Measurements from ENCODE around the gene ATP1A3.
"Not testable (repeated sequence)": the region's sequence is repeated elsewhere in the genome, so short reads cannot be mapped to it uniquely, and the experiment has no call there.

Gene ATP1A3

DNA sequence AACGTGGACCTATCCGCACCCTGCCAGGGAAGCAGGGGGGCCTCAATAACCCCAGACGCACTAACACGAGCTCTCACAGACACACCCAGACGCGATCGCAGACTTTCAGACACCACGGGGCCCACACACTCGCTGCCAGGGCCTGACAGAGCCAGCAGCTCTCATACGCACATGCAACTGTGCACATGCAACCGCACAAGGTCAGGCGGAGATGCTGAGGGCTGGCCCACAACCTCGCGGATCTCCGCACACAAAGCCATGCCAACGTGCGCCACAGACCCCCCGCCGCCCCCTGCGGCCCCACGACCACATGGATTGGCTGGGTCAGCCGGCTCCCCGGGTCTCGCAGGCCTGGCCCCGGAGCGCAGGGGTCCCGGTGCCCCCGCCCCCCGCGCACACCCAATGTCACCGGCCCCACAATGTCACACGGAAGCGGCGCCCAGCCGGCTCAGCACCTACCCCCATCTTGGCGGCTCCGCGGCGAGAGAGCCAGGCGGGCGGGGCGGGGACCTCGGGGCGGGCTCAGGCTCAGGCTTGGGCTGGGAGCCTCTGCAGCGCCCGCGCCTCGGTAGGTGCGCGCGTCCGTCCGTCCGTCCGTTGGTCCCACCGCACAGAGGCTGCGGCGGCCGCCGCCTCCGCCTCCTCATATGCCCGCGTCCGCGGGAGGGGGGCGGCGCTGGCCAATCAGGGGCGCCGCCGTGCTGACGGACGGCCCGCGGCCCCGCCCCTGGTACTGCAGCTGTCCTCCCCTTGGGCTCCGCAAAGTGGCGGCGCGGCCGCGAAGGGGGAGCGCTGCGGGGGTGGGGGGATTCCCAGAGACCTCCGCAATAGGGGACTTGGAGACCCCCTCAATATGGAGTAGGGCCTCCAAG lies at the start of gene ATP1A3:
Gene ATP1A3, minus strand, starts transcription at position 619 of the 872 bp plus-strand sequence. Its CDS starts 154 bp downstream, at position 465.
- FAIRE-seq: no peak

DNA sequence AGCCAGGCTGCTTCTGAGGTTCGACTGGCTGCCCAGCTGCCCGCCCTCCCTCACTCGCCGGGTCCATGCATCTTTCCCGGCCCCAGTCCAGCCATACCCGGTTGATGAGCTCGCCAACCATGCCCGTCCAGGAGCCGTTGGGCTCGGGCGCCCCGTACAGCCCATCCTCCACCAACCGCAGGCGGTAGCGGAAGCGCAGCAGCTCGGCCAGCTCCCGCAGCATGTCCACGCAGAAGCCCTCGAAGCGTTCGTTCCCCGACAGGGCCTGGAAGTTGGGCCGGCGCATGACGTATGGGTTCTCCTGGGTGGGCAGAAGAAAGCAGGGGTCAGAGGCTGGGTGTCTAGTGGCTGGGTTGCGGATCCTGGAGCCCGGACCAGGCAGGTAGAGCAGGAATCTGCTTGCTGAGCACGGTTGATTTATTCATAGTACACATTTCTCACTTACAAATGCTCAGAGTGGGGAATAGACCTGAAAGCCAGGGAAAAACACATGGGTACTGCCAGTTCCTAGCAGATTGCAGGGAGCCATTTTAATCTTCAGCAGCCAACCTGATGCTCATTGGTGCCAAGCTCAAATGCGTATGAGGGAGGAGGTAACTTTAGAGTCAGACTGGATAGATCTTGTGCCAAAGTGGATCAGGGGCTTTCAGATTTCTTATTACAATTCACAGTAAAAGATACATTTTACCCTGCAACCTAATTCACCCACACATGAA lies 48.6 kb upstream of the ATP1A3 start:
- FAIRE-seq: no peak

- FAIRE-seq: not testable (repeated sequence)
Observed at GRCh38 chr19:42040491-42040890, 46.5 kb upstream of the ATP1A3 start.

DNA sequence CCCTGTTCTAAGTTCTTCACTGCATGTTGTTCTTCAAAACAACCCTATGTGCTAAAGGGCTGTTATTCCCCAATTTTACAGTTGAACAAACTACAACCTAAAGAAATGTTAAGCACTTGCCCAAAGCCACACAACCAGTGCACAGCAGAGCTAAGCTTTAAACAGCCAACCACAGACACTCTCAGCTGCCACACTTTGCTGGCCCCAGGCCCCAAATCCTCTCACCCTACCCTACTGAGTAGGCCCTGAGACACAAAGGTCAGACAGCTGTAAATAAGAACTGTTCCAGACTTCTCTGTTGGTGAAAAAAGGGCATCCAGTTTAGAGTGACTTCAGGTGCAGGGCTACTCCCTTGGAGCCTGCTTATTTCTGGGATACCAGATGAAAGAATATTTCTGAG lies 46.0 kb upstream of the ATP1A3 start:
- FAIRE-seq: no peak

DNA sequence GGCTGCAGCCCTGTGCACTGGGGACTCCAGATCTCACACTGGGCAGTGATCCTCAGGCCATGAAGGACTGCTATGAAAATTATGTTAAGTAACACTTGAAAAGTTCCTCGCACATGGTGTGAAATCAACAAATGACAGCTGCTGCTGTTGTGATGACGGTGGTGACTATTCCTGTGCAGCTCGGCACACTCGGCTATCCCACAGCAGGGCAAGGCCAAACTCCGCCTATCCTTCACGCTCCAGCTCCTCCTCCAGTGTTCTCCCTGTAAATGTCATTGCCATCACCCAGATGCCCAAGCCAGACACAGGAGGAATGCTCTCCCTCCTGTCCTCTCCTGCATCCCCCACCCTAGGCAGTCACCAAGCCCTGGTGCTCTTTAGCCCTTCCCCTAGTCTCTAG lies 44.6 kb upstream of the ATP1A3 start:
- no peak for FAIRE-seq

DNA sequence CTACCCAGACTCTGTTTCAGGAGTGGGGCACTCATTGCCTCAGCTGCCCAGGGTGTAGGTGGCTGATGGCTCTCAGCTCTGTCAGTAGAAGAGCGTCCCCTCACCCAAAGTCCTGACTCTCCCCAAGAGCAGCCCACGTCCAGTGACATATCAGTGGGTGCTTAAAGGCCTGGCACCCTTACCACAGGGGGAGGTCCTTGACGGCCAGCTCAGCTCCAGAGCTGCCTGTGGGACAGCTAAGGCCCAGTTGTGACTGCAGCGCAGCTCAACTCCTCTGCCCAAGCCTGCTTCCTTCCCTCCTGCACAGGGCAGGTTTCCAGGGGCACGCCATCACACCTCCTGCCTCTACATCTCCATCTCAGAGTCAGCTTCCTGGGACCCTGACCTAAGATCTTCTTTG lies 43.6 kb upstream of the ATP1A3 start:
- no peak for FAIRE-seq

DNA sequence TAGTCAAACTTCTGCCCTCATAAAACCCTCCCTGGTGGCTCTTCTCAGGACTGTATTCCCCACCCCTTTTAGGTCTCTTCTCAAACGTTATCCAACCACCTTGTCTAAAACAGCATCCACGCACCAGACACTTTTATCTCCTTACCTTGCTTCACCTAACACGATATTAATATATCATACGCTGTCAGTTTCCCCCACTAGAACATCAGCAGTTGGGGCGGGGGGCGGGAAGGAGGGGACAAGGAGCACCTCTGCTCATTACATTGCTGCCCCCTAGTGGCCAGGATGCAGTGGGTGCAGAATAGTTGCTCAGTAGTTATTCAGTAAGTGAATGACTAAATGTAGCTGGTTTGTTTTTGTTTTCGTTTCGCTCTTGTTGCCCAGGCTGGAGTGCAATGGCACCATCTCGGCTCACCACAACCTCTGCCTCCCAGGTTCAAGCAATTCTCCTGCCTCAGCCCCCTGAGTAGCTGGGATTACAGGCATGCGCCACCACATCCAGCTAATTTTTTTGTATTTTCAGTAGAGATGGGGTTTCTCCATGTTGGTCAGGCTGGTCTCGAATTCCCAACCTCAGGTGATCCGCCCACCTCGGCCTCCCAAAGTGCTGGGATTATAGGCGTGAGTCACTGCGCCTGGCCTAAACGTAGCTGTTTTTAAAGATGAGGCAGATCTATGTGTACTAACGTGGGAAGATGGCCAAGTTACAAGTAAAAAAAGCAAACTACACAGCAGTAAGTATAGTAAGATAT lies 40.8 kb upstream of the ATP1A3 start:
- FAIRE-seq: not testable (repeated sequence)

DNA sequence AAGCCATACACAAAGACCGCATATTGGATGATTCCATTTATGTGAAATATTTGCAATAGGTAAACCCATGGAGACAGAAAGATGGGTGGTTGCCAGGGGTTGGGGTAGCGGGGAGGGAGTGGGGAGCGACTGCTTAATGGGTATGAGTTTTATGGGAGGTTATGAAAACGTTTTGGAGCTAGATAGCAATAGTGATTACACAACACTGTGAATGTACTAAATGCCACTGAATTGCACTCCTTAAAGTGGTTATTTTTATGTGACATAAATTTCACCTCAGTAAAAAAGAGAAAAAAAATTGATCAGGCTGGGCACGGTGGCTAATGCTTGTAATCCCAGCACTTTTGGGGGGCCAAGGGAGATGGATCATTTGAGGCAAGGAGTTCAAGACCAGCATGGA lies 39.4 kb upstream of the ATP1A3 start:
- no peak for FAIRE-seq

- FAIRE-seq: no peak
Observed at GRCh38 chr19:42032431-42032830, 38.4 kb upstream of the ATP1A3 start.

- no peak for FAIRE-seq
Observed at GRCh38 chr19:42030645-42031440, 36.8 kb upstream of the ATP1A3 start.

DNA sequence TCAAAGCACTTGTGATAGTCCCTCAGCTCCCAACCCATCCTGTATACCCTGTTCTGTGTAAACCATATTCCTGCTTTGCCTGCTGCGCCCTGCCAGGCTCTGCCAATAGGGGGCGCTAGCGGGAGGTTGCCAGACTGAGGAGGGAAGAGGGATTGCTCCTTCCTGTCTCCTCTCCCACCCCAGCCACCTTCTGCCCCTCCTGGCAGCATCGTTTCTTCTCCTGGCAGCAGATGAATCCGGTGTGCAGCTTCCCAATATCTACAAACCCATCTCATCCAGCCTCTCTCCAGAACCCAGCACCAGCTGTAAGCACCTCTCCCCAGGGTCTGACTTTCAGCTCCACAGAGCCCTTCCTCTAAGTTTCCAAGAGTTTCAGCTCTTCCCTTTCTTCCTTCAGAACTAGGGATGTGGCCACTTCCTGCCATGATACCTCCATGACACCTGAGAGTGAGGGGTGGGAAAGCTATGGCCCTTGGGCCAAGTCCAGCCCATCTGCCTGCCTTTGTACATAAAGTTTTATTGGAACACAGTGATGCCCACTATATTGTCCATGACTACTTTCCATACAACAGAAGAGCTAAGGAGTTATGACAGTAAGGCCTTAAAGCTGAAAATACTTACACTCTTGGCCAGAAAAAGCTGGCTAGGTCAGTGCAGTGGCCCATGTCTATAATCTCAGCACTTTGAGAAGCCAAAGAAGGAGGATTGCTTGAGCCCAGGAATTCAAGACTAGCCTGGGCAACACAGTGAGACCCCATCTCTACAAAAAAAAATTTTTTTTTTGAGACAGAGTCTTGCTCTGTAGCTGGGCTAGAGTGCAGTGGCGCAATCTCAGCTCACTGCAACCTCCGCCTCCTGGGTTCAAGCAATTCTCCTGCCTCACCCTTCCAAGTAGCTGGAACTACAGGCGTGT lies 34.5 kb upstream of the ATP1A3 start:
- FAIRE-seq: no peak

DNA sequence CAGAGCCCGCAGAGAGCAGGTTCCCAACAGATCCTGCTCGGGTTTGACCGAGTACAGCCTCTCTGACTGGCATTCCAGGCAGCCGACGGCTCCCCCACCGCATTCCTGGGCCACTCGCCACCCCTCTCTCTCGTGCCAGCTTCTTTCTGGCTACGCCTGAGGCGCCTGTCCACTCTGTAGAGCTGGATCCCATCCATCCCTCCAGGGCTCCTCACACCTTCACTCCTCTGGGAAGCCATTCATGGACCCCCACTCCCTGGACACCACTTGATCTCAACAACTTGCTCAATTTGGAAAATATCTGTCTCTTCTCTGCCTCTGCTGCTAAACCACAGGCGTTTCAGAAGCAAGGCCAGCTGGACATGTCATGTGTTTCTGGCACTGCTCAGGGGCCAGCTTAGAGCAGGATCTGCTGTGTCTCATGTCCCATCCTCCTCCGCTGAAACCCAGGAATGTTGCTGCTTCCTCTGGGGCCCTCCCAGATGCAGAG lies 30.6 kb upstream of the ATP1A3 start:
- FAIRE-seq: no peak

DNA sequence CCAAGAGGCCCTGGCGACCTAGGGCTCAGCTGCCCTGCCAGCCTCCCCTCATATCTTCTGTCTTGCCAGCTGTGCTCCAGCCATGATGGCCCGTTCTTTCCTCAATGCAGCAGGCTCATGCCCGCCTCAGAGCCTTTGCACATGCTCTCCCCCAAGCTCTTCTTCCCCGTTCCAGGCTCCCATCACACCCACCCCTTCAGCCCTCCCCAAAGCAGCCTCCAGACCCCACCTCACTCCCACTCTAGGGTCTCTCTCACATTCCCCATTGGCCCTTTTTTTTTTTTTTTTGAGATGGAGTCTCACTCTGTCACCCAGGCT lies 29.9 kb upstream of the ATP1A3 start:
- FAIRE-seq: no peak

DNA sequence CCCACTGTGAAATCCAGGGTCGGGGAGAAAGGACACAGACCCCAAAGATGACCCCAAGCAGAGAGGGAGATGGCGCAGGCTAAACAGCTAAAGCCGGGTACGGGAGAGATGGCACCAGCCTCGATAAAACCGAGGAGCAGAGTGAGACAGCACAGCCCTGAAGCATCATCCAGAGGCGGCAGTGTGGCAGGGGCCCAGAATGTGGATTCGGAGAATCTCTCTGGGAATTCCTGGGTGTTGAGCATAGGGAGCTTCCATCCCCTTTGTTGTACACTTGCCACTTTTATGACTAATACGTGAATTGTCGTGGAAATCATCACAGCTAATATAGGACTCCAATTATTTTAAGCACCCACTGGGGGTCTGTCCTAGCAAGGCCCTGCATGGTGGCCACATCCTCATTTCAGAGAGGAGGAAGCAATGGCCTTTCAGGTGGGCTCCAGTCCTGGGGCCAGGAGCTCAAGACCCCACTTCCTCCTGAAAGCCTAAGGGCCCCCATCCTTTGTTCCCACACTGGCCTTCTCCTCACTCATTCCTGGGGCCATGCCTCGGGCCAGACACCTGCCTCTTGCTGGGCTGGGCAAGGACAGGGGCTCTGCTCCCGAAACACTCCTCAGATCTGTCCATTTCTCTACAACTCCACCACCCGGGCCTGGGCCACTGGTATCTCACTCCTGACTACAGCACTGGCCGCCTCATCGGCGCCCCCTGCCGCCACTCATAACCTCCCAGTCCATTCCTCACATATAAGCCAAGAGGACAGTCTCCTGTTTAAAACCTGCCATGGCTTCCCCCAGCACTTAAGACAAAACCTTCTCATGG lies 29.3 kb upstream of the ATP1A3 start:
- FAIRE-seq: no peak

- no peak for FAIRE-seq
Observed at GRCh38 chr19:42022616-42023015, 28.6 kb upstream of the ATP1A3 start.

DNA sequence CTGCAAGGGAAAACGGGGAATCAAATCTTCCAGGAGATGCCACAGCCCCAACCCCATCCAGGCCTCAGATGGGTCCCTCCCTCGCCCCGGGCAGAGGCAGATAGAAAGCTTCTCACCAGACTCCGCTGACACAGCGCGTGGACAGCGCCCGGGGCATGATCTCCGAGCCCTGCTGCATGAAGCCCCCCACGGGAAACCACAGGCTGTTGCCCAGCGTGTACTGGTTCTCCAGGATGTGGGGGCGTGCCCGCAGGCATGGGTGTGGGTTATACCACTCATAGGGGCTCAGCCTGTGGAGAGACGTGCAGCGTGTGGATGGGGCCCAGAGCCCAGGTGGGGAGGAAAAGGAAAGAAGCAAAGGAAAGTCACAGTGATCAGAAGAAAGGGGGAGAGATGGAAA lies 27.2 kb upstream of the ATP1A3 start:
- FAIRE-seq: no peak

GRCh38 chr19:42018503-42019193 lies 24.6 kb upstream of the ATP1A3 start:
- no peak for FAIRE-seq

GRCh38 chr19:42017040-42017439 lies 23.0 kb upstream of the ATP1A3 start:
- no peak for FAIRE-seq

DNA sequence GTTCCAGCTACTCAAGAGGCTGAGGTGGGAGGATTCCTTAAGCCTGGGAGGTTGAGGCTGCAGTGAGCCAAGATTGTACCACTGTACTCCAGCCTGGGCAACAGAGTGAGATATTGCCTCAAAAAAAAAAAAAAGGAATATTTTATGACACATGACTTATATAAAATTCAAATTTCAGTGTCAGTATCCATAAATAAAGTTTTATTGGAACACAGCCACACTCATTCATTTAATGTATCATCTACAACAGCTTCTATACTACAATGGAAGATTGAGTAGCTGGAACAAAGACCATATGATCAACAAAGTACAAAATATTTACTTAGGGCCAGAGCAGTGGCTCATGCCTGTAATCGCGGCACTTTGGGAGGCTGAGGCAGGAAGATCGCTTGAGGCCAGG lies 18.7 kb upstream of the ATP1A3 start:
- not testable (repeated sequence) for FAIRE-seq

Measured in colon (tissue), 2 donors.